Stimulated activated CD4-positive, alpha-beta T cell treated with anti-CD3 and anti-CD28 coated beads, Interleukin-4, amount 100 ng/mL, for 24 hours (primary cell): Measurements from ENCODE around the gene PTPRN2.
"Not testable (repeated sequence)": the region's sequence is repeated elsewhere in the genome, so short reads cannot be mapped to it uniquely, and the experiment has no call there.

Source experiments
- DNase-seq: peaks from one replicate; pipeline ENCODE4 v3.0.0-alpha.2; 2020

PTPRN2 gene

GRCh38 chr7:157704365-157704764 lies 883.3 kb downstream of the PTPRN2 start:
- no peak for DNase-seq

- no peak for DNase-seq
Observed at GRCh38 chr7:157703534-157704195, 884.0 kb downstream of the PTPRN2 start.

- no peak for DNase-seq
Observed at GRCh38 chr7:157703131-157703530, 884.5 kb downstream of the PTPRN2 start.

GRCh38 chr7:157702311-157703023 lies 885.2 kb downstream of the PTPRN2 start:
- no peak for DNase-seq

GRCh38 chr7:157701395-157702180 lies 886.0 kb downstream of the PTPRN2 start:
- not testable (repeated sequence) for DNase-seq

- no peak for DNase-seq
Observed at GRCh38 chr7:157700231-157701005, 887.2 kb downstream of the PTPRN2 start.

- no peak for DNase-seq
Observed at GRCh38 chr7:157699357-157700013, 888.1 kb downstream of the PTPRN2 start.

- not testable (repeated sequence) for DNase-seq
Observed at GRCh38 chr7:157697287-157697686, 890.3 kb downstream of the PTPRN2 start.

- DNase-seq = not testable (repeated sequence)
Observed at GRCh38 chr7:157695609-157696008, 892.0 kb downstream of the PTPRN2 start.

- DNase-seq = no peak
Observed at GRCh38 chr7:157694376-157694665, 893.3 kb downstream of the PTPRN2 start.

- DNase-seq = no peak
Observed at GRCh38 chr7:157693521-157694375, 893.9 kb downstream of the PTPRN2 start.

GRCh38 chr7:157693071-157693520 lies 894.5 kb downstream of the PTPRN2 start:
- no peak for DNase-seq

GRCh38 chr7:157692460-157693011 lies 895.1 kb downstream of the PTPRN2 start:
- DNase-seq = no peak

GRCh38 chr7:157691586-157692459 lies 895.8 kb downstream of the PTPRN2 start:
- DNase-seq = no peak

GRCh38 chr7:157690833-157691585 lies 896.6 kb downstream of the PTPRN2 start:
- no peak for DNase-seq

- no peak for DNase-seq
Observed at GRCh38 chr7:157690058-157690832, 897.4 kb downstream of the PTPRN2 start.

GRCh38 chr7:157689269-157690057 lies 898.2 kb downstream of the PTPRN2 start:
- DNase-seq = no peak
